Mesothelial cell of epicardium (in vitro differentiated cells): ENCODE results near the gene GPC4. TPM values are rescaled to one million over a fixed set of nuclear protein-coding genes. Genes with fewer than 3 reads are reported as not detected.

Source experiments
- DNase-seq, 2 experiments: peaks; one replicate each; pipeline ENCODE4 v3.0.0; 2021; ENCODE audit warnings: low spot score in 2 of 2; ENCODE audit not compliant: unreplicated experiment in 2 of 2
- H3K27ac Mint-ChIP-seq: 2 replicates; pipeline ENCODE4 v1.8.0; 2021; ENCODE audit warnings: mixed read lengths
- H3K27me3 Mint-ChIP-seq: 2 replicates; pipeline ENCODE4 v1.8.0; 2021; ENCODE audit warnings: low read depth, mixed read lengths
- H3K36me3 Mint-ChIP-seq: 2 replicates; pipeline ENCODE4 v1.8.0; 2021; ENCODE audit warnings: mixed read lengths
- H3K4me1 Mint-ChIP-seq: 2 replicates; pipeline ENCODE4 v1.8.0; 2021; ENCODE audit warnings: mixed read lengths
- H3K4me3 Mint-ChIP-seq: 2 replicates; pipeline ENCODE4 v1.8.0; 2021; ENCODE audit warnings: mild to moderate bottlenecking, moderate library complexity, mixed read lengths
- H3K9me3 Mint-ChIP-seq: 2 replicates; pipeline ENCODE4 v1.8.0; 2021; ENCODE audit warnings: mixed read lengths
- CTCF ChIP-seq: fragments of 200-600 bp; sonication (generic); IDR thresholded peaks from one replicate; pipeline ENCODE4 v1.5.0; 2021; ENCODE audit warnings: antibody characterized with exemption; ENCODE audit not compliant: unreplicated experiment
- total RNA-seq: library from RNA; stranded (reverse); gene quantifications from 3 replicates; pipeline ENCODE4 v1.2.1, GENCODE V29; 2021

GPC4 gene
- total RNA-seq, 1 donor from 2014 or later: 44.8 TPM

- no peak overlapping the region for H3K4me3 Mint-ChIP-seq
- no peak for DNase-seq
- H3K9me3 Mint-ChIP-seq: no peaks in the 10 kb centered on the region
- no peak for TF ChIP-seq CTCF
- no peak overlapping the region for H3K27ac Mint-ChIP-seq
- peaks cover 7% of the 10 kb centered on the region for H3K36me3 Mint-ChIP-seq
- H3K27me3 Mint-ChIP-seq: no peaks in the 10 kb centered on the region
- H3K4me1 Mint-ChIP-seq: peaks cover 36% of the 10 kb centered on the region
These were observed 62.1 kb downstream of the GPC4 start for GRCh38 chrX:133353233-133353632.

GRCh38 chrX:133350751-133351150 is 64.5 kb downstream of the GPC4 start:
- no peaks in the 10 kb centered on the region for H3K9me3 Mint-ChIP-seq
- peak overlapping the region; percentile 80 for H3K27ac Mint-ChIP-seq
- DNase-seq: peak; percentile 22 to 55
- peaks cover 2% of the 10 kb centered on the region for H3K36me3 Mint-ChIP-seq
- no peaks in the 10 kb centered on the region for H3K27me3 Mint-ChIP-seq
- no peak overlapping the region for H3K4me3 Mint-ChIP-seq
- TF ChIP-seq CTCF: no peak
- H3K4me1 Mint-ChIP-seq: peaks cover 43% of the 10 kb centered on the region

- H3K4me1 Mint-ChIP-seq: peaks cover 32% of the 10 kb centered on the region
- no peak overlapping the region for H3K4me3 Mint-ChIP-seq
- H3K27ac Mint-ChIP-seq: no peak overlapping the region
- no peak for TF ChIP-seq CTCF
- H3K36me3 Mint-ChIP-seq: no peaks in the 10 kb centered on the region
- DNase-seq: no peak
- H3K9me3 Mint-ChIP-seq: no peaks in the 10 kb centered on the region
- no peaks in the 10 kb centered on the region for H3K27me3 Mint-ChIP-seq
These were observed 69.3 kb downstream of the GPC4 start for GRCh38 chrX:133346026-133346425.

- Mint-ChIP-seq H3K4me3 (no peak overlapping the region), H3K4me1 (peaks cover 45% of the 10 kb centered on the region), H3K27ac (no peak overlapping the region), H3K27me3 (no peaks in the 10 kb centered on the region), H3K9me3 (no peaks in the 10 kb centered on the region), H3K36me3 (no peaks in the 10 kb centered on the region)
- DNase-seq: no peak
- no peak for TF ChIP-seq CTCF
These were observed 75.7 kb downstream of the GPC4 start for GRCh38 chrX:133339566-133339965.

GRCh38 chrX:133337250-133337649 is 78.0 kb downstream of the GPC4 start:
- Mint-ChIP-seq H3K27ac (peak overlapping the region; percentile 88), H3K27me3 (no peaks in the 10 kb centered on the region), H3K36me3 (no peaks in the 10 kb centered on the region), H3K4me1 (peaks cover 62% of the 10 kb centered on the region), H3K4me3 (no peak overlapping the region), H3K9me3 (no peaks in the 10 kb centered on the region)
- DNase-seq: peak; percentile 32 to 54
- TF ChIP-seq CTCF: no peak

- H3K4me3 Mint-ChIP-seq: no peak overlapping the region
- H3K4me1 Mint-ChIP-seq: peaks cover 57% of the 10 kb centered on the region
- H3K9me3 Mint-ChIP-seq: no peaks in the 10 kb centered on the region
- peak; percentile 65 for TF ChIP-seq CTCF
- H3K36me3 Mint-ChIP-seq: no peaks in the 10 kb centered on the region
- no peak for DNase-seq
- H3K27me3 Mint-ChIP-seq: no peaks in the 10 kb centered on the region
- H3K27ac Mint-ChIP-seq: no peak overlapping the region
These were observed 80.3 kb downstream of the GPC4 start for GRCh38 chrX:133335027-133335426.
